ENCODE results near the gene THAP5. TPM values are rescaled to one million over a fixed set of nuclear protein-coding genes. Genes with fewer than 3 reads are reported as not detected.

Gene THAP5
- polyA plus RNA-seq, 2 of the 4 experiments (the other 2 are of a cell fraction) = 20.5 to 27.4 TPM

DNA sequence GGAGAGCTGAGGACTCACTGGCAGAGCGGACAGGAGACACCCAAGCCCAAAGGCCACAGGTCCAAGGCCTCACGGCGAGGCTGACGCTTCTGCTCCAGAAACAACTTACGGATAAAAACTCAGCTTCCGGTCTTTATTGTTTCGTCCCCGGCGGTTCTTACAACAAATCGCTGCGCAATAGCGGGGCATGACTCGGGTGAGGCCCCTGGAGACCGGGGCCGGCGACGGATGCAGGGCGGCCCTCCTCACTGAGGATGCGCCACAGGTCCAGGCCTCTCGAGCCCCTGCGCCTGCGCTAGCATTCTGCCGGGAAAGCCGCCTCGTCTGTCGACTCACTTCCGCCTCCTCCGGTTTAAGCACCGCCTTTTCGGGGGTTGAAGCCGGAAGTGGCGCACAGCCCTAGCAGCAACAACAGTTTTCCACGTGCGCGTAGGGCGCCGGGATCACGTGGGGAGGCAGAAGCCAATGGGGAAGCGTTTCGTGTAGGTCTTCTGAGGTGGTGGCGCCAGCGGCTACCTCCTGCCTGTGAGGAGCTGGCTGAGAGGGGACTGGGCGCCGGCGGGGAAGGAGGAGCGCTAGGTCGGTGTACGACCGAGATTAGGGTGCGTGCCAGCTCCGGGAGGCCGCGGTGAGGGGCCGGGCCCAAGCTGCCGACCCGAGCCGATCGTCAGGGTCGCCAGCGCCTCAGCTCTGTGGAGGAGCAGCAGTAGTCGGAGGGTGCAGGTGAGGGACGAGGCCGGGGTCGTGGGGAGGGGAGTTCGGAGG is at the start of gene THAP5, which contains the start of gene DNAJB9 (continued):
- TF ChIP-seq, protein P1, sequence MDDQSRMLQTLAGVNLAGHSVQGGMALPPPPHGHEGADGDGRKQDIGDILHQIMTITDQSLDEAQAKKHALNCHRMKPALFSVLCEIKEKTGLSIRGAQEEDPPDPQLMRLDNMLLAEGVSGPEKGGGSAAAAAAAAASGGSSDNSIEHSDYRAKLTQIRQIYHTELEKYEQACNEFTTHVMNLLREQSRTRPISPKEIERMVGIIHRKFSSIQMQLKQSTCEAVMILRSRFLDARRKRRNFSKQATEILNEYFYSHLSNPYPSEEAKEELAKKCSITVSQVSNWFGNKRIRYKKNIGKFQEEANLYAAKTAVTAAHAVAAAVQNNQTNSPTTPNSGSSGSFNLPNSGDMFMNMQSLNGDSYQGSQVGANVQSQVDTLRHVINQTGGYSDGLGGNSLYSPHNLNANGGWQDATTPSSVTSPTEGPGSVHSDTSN (IDR thresholded peaks at IDR 0.05) = no peak
- TF ChIP-seq SREBF2 (IDR thresholded peaks at IDR 0.05) (no peak), PHF8 (IDR thresholded peaks at IDR 0.05; ENCODE audit: borderline replicate concordance, low read depth) (peak; percentile 98), RFX5 (IDR thresholded peaks at IDR 0.05) (peak; percentile 36; the same call in 1 of the 2 replicates), ZNF302 (CRISPR knock-in tag; IDR thresholded peaks at IDR 0.05) (no peak), HOXA7 (CRISPR knock-in tag; IDR thresholded peaks at IDR 0.05) (no peak), ZFP36 (IDR thresholded peaks at IDR 0.05; ENCODE audit: borderline replicate concordance, partially characterized antibody) (no peak), ESRRA (IDR thresholded peaks at IDR 0.05; ENCODE audit: borderline replicate concordance, low read length) (no peak), KDM1A (IDR thresholded peaks at IDR 0.05; ENCODE audit: low read depth) (0 out of 2 replicates have a peak, but pooled peaks have one; percentile 12), HEYL (CRISPR knock-in tag; IDR thresholded peaks at IDR 0.05) (no peak), RNF2 (IDR thresholded peaks at IDR 0.05; ENCODE audit: borderline replicate concordance, low read depth) (no peak), CBX8 (IDR thresholded peaks at IDR 0.05) (no peak), HDAC2 (IDR thresholded peaks at IDR 0.05) (no peak), MYC (IDR thresholded peaks at IDR 0.05; ENCODE audit: borderline replicate concordance, low read length) (peak; percentile 96), JUN (IDR thresholded peaks at IDR 0.05) (peak; percentile 64 to 86; a peak in 4 of 5 replicates), POLR2AphosphoS2 (conservative IDR thresholded peaks at IDR 0.05; ENCODE audit: low read length) (no peak), POLR2A (IDR thresholded peaks at IDR 0.05; ENCODE audit: low read length) (peak; percentile 78), TP53 (CRISPR knock-in tag; IDR thresholded peaks at IDR 0.05) (no peak), FOXS1 (CRISPR knock-in tag; IDR thresholded peaks at IDR 0.05) (no peak), MAZ (IDR thresholded peaks at IDR 0.05; ENCODE audit: borderline replicate concordance, low read depth, low read length) (no peak), KDM5A (IDR thresholded peaks at IDR 0.05) (no peak), GATA3 (IDR thresholded peaks at IDR 0.05; ENCODE audit: borderline replicate concordance) (peak; percentile 2; the same call in 1 of the 2 replicates), HOXB5 (CRISPR knock-in tag; IDR thresholded peaks at IDR 0.05) (no peak), MAFK (IDR thresholded peaks at IDR 0.05; ENCODE audit: partially characterized antibody) (peak; percentile 46)
- TF ChIP-seq, protein P2, sequence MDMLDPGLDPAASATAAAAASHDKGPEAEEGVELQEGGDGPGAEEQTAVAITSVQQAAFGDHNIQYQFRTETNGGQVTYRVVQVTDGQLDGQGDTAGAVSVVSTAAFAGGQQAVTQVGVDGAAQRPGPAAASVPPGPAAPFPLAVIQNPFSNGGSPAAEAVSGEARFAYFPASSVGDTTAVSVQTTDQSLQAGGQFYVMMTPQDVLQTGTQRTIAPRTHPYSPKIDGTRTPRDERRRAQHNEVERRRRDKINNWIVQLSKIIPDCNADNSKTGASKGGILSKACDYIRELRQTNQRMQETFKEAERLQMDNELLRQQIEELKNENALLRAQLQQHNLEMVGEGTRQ (IDR thresholded peaks at IDR 0.05) = peak; percentile 99
- TF ChIP-seq, protein P3, sequence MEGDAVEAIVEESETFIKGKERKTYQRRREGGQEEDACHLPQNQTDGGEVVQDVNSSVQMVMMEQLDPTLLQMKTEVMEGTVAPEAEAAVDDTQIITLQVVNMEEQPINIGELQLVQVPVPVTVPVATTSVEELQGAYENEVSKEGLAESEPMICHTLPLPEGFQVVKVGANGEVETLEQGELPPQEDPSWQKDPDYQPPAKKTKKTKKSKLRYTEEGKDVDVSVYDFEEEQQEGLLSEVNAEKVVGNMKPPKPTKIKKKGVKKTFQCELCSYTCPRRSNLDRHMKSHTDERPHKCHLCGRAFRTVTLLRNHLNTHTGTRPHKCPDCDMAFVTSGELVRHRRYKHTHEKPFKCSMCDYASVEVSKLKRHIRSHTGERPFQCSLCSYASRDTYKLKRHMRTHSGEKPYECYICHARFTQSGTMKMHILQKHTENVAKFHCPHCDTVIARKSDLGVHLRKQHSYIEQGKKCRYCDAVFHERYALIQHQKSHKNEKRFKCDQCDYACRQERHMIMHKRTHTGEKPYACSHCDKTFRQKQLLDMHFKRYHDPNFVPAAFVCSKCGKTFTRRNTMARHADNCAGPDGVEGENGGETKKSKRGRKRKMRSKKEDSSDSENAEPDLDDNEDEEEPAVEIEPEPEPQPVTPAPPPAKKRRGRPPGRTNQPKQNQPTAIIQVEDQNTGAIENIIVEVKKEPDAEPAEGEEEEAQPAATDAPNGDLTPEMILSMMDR (IDR thresholded peaks at IDR 0.05) = no peak
- TF ChIP-seq, protein P4, sequence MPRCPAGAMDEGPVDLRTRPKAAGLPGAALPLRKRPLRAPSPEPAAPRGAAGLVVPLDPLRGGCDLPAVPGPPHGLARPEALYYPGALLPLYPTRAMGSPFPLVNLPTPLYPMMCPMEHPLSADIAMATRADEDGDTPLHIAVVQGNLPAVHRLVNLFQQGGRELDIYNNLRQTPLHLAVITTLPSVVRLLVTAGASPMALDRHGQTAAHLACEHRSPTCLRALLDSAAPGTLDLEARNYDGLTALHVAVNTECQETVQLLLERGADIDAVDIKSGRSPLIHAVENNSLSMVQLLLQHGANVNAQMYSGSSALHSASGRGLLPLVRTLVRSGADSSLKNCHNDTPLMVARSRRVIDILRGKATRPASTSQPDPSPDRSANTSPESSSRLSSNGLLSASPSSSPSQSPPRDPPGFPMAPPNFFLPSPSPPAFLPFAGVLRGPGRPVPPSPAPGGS (IDR thresholded peaks at IDR 0.05) = peak; percentile 86
- TF ChIP-seq, protein P5, sequence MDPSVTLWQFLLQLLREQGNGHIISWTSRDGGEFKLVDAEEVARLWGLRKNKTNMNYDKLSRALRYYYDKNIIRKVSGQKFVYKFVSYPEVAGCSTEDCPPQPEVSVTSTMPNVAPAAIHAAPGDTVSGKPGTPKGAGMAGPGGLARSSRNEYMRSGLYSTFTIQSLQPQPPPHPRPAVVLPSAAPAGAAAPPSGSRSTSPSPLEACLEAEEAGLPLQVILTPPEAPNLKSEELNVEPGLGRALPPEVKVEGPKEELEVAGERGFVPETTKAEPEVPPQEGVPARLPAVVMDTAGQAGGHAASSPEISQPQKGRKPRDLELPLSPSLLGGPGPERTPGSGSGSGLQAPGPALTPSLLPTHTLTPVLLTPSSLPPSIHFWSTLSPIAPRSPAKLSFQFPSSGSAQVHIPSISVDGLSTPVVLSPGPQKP (IDR thresholded peaks at IDR 0.05; ENCODE audit: low read depth, low read length) = no peak
